Suppressor macrophage (primary cell): ENCODE data around the gene GADL1.

Experiments used
- DNase-seq, 4 experiments: peaks; one replicate each; pipeline ENCODE4 v3.0.0-alpha.2; 2020 to 2022

The GADL1 gene

DNA sequence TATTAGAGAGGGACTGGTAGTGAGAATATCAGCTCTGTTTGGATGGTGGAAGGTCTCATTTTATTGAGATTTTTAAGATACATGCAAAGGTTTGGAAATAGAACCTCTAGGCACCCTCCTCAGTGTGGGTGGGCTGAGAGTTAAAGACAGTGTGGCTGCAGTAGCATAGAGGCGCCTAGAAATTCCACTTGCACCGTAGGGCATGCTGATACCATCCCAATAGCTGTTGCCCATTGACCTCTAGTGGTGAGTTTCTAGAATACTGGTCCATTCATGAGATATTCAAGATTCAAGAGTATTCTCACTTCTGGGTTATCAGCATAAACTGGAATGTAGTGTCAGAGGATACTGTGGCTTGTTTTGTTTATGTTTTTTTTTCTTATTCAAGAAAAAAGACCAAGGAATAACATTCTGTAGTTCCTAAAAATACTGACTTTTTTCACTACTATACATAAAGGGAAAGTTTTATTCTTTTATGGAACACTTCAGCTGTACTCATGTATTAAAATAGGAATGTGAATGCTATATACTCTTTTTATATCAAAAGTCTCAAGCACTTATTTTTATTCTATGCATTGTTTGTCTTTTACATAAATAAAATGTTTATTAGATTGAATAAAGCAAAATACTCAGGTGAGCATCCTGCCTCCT is 200.9 kb downstream of the GADL1 start:
- peak; percentile 55 to 81 (median 73) for DNase-seq

DNA sequence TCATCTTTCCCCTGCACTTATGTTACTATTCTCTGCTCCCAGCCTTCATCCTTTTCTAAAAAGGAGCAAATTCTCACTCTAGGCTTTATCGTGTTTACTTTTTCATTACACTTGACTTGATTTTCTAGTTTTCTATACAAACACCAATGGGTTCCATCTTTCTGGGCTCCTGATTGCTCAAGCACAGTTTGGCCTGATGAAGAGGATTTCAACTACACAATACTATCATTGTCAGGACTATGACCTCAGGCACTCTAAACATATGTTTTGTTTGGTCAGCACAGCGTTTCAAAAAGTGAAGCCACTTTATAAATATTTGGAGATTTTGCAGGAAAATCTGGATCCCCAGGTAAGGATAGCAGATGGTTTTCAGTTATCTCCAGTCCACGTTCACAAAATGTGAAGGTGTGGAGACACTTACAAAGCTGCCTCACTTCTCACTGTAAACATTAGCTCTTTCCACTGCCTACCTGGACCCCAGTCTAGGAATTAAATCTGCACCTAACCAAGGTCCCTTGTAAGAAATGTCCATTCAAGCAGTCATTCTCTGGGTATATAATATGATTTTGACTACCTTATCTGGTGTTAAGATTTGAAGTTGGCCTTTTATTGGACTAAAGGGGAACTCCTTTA is 201.8 kb downstream of the GADL1 start:
- DNase-seq, result no peak

DNA sequence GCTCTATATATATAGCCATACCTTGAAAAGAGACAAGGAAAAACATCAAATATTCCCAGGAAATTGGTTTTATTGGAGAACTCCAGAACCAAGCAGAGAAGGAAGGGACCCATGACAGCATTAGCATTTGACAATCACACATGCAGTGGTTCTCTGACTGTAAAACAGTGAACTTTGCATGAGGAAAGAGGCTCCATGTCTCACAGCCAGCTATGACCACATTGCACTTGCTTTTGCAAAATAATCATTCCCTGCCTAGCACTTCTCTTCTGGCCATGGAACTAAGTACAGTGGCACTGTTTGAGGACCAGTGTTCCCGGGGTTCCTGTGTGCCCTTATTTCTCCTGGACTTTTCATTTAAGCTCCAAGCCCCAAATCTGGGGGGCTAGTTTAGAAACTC is 202.5 kb downstream of the GADL1 start:
- DNase-seq, result peak; percentile 27 to 61 (median 44)

DNA sequence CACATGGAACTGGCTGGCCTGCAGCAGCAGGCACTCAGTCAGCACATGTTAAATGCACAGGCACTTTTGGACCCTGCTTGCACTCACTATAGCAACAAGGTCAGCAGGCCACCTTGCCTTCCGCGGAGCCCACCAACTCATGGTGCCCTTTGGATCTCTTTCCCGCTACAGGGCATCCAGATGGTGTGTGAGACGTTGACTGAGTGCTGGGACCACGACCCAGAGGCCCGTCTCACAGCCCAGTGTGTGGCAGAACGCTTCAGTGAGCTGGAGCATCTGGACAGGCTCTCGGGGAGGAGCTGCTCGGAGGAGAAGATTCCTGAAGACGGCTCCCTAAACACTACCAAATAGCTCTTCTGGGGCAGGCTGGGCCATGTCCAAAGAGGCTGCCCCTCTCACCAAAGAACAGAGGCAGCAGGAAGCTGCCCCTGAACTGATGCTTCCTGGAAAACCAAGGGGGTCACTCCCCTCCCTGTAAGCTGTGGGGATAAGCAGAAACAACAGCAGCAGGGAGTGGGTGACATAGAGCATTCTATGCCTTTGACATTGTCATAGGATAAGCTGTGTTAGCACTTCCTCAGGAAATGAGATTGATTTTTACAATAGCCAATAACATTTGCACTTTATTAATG is 203.1 kb downstream of the GADL1 start:
- peak in 1 of 4 experiments; percentile 8 for DNase-seq

DNA sequence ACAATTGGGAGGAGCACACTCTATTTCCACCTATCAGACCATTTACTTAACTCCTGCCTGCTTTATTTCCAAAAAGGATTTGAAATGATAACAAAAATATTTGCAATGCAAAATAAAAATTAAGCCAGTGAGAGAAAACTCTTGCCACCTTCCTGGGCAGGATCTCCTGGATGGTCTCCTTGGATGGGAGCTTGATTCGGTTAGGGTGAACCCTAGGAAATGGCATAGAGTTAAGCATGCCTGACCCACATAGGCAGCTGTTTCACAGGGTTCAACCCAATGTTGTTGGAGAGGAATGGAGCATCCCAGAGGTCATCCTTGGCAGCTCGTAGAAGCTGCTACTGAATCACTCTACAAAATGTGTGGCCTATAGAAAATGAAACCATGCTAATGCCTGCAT is 204.3 kb downstream of the GADL1 start:
- no peak for DNase-seq

DNA sequence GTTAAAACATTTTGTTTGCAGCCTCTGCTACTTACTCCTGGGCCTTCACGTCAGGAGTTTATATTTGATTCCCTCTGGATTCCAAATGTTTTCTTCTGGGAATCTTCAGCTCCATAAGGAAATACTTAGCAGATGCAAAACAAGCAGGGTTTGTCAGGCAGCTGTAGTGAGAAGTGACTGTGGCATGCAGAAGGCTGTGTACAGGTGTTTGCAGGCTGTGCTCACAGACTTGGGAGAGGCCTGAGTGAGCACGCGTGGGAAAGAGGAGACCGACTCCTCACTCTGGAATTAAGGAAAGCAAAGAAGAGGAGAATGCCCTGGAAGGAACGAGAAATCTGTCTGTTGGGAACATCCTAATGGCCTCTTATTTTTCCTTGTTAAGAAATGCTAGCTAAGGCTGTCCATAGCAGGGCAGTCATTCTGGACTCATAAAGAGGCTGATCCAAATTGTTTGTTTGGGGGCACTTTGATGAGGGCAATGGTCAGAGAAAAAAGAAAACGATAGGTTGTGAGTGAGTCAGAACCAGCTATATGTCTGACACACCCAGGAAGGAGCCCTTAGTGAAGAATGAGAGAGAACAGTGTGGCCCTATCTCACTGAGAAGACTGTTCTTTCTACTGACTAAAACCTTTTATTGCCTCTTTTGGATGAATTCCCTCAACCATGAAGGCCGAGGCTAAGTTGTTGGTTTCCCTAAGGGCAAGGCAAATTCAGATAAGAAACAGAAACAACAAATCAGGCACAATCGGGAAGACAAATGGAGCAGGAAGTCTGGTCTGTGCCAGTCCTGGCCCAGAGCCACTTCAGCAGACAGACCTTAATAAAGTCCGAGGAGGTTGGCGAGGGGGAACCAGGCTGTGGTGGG is 205.5 kb downstream of the GADL1 start:
- DNase-seq, result no peak

DNA sequence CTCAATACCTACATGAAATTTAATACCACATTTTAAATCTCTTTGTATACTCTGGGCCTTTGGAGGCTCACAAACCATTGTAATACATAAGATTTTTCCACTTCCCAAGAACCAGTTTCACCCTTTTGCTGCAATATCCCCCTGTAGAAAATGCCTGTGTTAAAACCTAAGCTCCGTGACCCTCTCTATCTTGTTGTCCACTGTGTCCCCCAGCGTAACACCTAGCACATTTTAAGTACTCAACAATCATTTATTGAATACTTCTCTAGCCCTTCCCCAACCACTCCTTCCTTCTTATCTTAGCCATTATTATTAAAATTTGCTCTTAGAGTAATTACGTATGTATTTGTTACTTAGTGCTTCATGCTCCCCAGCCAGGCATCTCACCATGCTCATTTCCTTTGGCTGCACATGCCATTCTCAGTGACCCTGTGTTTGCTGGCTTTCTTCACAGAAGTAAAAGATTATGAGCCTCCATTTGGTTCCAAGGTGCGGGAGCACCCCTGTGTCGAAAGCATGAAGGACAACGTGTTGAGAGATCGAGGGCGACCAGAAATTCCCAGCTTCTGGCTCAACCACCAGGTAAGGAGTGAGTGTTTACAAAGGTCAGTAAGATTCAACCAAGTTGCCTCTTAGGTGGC is 206.4 kb downstream of the GADL1 start:
- DNase-seq, result no peak

DNA sequence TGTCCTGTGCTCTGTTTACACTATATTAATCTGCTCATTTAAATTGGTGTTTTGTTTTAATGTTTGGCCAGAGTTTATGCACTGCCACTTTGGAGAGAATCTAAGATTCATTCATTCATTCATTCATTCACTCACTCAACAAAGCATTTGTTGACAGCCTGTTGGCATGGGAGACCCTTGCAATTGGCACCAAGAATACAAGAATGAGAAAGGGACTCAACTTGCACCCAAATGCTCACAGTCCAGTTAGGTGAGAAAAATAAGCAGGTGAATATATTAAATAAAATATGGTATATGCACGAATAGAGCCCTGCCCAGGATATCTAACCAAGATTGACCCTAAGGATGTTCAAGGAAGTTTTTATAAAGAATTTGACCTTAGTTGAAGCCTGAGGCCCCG is 207.7 kb downstream of the GADL1 start:
- DNase-seq, result no peak

DNA sequence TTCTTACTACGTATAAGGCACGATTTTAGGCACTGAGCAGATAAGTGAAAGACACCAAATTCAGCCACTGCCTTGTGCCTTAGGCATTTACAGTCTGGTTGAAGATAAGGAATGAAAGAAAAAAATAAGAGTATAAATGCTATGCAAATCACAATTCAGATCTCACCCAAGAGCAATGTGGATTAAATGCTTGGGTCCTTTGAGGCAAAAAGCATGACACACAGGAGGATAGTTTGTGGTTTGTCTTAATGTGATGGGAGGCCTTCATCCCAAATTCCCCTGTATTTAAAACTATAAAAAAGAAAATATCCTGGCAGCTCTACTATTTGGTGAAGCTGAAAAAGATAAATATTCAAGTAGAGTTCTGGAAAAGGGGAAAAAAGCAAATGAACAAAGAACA is 208.3 kb downstream of the GADL1 start:
- no peak for DNase-seq

DNA sequence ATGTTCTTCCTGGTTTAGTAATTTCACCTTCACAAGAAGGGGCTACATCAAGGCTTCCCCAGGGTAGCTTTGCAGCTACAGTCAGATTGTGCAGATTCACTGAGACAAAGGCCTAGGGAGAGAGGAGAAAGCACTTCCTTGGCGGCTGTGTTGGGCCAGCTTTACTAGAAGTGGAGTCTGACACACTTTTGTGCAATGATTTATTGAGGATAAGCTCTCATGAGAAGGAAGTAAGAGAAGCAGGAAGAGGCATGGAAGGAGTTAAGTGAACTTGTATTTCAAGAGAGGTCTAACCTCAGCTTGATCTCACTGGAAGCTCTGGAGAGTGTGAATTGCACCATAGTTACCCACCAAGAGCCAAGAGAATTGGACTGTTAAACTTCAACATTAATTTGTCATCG is 209.2 kb downstream of the GADL1 start:
- peak in 1 of 4 experiments; percentile 23 for DNase-seq

DNA sequence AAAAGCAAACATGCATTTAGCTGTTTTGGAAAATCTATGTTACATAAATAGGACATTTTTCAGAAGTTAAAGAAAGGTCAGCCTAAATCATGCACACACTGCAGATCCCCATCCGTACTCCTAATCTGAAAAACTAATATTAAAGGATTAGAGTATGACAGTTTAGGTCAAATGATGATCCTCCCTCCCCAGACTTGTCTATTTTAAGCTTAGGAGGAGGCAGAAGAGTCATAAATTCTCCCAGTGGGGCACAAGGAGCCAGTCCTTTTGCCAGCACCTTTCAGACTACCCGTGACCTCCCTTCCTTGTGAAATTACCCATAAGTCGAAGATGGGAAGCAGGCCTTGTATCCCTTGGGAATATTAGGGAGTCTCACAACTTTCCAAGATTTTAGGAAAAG is 210.1 kb downstream of the GADL1 start:
- DNase-seq, result no peak

DNA sequence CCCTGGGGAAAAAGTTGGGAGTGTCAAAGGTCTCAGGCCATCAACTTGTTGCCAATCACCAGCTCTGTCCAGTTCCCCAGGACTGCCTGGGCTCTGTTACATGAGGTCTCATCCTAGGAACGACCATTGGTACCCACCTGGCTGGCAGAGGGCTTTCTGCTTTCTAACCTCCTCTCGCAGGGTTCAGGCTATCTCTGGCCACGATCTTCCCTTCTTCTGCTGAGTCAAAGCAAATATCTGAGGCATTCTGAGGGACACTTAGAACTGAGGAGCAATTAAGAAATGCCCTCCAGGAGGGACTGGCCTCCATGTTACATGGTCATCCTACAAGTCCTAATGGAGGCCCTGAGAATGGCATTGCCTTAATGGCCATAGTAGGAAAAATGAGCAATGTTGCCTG is 210.7 kb downstream of the GADL1 start:
- no peak for DNase-seq

DNA sequence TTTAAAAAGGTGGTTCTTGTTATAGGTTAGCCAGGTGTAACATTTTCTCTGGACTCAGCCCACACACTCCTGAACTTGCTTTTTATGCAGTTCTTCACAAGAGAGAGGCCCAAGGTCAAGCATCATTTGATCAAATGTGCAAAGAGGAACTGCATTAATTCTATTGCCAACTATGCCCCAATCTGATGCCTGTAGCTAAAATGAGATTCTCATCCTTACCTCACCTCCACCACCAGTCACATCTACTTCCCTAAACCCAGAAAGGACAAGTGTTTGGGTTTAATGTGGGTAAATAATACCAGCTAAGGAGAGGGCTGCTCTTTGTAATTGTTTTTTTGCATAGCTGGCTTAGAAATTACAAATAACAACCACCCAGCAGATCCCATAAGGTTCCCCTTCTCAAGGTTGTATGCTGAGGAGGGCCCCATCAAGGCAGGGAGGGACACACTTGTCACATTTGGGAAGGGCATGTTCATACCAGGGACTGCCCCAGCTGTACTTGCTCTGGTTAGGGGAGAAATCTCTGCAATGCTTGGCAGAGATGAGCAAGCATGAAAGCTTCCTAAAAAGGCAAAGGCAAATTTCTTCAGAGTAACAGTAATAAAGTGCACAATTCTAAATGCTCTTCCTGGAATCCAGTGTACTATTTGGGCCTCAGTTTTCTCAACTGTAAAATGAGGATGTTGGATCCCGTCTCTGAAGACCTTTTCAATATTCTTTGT is 211.9 kb downstream of the GADL1 start:
- peak; percentile 35 to 68 (median 40) for DNase-seq

DNA sequence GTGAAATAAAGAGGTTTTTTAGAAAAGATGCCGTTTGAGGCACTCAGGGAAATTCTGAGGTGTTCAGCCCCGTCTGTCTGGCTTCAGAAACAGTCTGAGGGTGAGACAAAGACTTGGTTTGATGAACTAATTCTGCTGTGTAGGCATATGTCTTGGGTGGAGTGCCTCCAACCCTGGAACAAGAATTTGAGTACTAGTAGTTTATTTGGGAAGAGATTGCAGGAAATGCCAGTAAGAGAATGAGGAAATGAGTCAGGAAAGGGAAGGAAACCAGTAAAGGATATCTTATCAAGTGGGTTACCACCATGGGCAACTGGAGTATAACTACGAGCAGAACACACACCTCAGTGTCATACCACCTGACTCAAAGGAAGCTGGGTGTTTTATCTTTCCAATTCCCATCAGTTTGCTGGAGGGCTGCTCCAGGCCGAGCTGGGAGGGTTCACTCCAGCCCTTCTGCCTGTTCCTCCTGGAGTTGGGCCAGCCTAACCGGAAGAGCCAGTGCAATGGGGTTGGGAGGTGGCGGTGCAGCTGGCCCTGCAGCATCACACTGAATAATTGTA is 212.7 kb downstream of the GADL1 start:
- DNase-seq, result peak in 1 of 4 experiments; percentile 14

DNA sequence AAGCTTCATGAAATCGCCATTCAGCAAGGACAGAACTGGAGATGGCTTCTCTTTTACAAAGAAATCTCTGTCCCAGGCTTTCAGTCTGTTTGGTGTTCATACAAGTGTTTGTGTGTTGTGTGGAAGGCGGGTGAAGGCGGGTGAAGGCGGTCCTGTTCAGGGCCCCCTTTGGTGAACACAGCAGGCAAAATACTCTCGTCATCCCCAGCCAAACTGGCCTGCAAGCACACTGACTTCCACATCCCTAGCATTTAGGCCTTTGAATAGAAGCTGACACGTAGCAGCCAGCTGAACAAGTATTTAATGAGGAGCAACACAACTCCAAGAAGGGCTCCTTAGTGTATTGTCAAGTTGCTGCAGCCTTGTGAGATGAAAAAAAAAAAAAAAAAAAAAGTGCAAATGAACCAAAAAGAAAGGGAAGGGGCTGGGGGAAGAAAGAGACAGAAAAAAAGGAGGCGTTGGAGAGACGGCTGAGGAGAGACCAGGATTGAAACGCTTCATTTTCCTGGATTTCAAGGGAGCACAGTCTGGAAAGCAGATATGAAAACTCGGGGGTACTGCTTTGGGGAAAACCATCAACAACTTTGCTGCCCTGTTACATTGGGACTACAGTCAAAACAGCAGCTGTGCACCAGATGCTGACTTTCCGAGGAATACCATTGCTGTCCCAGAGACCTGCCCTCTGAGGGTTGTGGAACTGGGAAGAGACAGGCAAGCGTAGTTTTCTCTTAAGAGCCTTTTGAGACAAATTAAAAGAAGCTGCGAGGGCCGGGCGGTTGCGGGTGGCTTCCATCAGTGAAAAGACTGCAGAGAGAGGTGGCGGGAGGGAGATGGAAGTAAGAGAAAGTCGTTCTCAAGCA is 213.4 kb downstream of the GADL1 start:
- DNase-seq, result no peak

DNA sequence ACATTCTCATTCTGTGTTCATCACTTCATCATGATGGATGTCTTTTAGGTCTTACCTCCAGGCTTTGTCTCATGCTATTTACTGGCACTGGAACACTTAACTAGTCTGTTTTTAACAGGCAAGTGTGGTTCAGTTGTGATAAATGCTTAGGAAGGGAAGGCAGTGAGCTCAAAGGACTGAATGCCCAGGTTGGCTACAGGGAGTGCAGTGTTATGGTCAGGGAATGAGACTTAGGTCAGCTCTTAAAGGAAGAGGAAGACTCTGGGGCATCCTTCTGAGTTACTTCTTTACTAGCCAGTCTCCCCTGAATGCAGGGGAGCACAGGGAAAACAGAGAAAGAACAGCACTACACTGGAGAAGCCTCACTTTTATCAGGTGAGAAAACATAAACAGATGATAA is 215.4 kb downstream of the GADL1 start:
- no peak for DNase-seq

DNA sequence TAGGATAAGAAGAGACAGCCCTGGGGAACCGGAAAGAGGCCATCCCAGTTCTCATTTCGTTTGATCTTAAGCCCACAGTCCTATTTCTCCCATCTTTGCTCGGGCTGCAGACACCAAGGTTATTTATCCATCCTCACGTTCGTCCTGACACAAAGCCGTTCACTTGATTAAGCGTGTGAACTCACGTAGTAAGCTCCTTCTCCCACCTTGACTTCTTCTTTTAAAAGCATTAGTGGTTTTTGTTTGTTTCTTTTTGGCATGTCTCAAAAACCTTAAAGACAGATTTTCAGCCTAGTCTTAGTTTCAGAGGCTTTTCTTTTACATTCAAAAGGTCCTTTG is 217.1 kb downstream of the GADL1 start:
- no peak for DNase-seq

DNA sequence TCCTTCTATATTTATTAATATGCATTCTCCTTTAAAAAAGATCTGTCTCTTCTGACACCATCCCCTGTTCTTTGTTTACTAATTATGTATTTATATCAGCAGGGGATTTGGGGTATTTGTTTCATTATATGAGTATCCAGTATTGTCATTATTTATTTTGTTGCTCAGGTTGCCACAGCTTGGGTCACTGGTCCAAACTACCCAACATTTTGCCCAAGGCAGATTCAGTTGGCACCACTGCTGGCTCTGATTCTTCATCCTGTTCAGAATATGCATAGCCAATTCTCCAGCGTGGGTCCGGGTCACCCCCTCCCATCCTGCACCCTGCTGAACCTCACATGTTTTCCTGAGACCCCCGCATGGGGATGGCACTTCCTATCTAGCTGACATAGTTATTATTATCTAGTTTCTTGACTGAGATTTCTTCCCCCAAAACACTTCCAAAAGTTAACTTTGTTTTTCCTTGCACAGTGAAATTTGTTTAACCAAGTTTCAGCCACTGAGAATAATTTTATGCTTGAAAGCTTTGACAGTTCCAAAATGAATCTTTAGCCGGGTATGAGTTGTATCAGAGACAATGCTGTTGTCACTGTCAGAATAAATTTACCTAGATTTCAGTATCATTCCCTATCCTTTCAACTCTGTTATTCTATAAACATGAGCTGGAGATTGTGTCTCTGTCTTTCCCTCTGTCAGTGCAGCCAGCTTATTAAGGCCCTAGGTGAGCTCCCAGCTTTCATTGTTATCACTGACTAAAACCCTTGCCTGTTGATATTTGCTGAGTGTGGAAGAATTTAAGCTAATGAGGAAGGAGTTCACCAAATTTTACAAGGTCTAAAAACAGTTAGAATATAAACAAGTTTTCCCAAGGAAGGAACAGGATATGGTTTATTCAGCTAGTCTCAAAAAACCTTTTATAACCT is 217.8 kb downstream of the GADL1 start:
- DNase-seq, result no peak
